Bronchial epithelial cell (primary cell): ENCODE data around the gene OTULINL. TPM values are rescaled to one million over a fixed set of nuclear protein-coding genes. Genes with fewer than 3 reads are reported as not detected.
"Not testable (repeated sequence)": the region's sequence is repeated elsewhere in the genome, so short reads cannot be mapped to it uniquely, and the experiment has no call there.

ENCODE experiments used
- DNase-seq: peaks from one replicate; pipeline ENCODE4 v3.0.0-alpha.2; 2010; ENCODE audit warnings: low read depth
- FAIRE-seq: peaks from 2 replicates; lab custom pipeline; 2011; peaks lifted over from hg19 to GRCh38; lab: Jason Lieb, UNC
- H3K27me3 ChIP-seq: 2 replicates; pipeline ENCODE4 v1.5.1; 2011; ENCODE audit warnings: low read length; ENCODE audit not compliant: control insufficient read depth, insufficient read depth
- H3K36me3 ChIP-seq: 2 replicates; pipeline ENCODE4 v1.5.1; 2011; ENCODE audit warnings: low read length; ENCODE audit not compliant: control insufficient read depth, insufficient read depth
- H3K4me3 ChIP-seq: 2 replicates; pipeline ENCODE4 v1.5.1; 2011; ENCODE audit warnings: mild to moderate bottlenecking, low read depth, low read length, control low read depth
- CTCF ChIP-seq: IDR thresholded peaks from 2 replicates; pipeline ENCODE4 v1.5.1; 2011; ENCODE audit warnings: mild to moderate bottlenecking, moderate library complexity, low read length, control low read depth, inconsistent platforms; ENCODE audit not compliant: insufficient read depth, severe bottlenecking
- total RNA-seq: library from RNA; depleted of rRNA; stranded (reverse); fragments of >200 nt; gene quantifications from 2 replicates; pipeline ENCODE4 v1.2.1, GENCODE V29; 2014

OTULINL gene
- total RNA-seq, 1 donor from 2014 or later: 0.79 TPM

DNA sequence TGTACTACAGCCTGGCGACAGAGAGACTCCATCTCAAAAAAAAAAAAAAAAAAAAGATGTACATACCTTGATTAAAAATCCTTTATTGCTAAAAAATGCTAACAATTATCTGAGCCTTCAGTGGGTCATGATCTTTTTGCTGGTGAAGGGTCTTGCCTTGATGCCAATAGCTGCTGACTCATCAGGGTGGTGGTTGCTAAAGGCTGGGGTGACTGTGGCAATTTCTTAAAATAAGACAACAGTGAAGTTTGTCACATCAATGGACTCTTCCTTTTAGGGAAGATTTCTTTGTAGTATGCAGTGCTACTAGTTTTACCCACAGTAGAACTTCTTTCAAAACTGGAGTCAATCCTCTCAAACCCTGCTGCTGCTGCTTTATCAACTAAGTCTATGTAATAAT, 33.9 kb upstream of the OTULINL start:
- no peaks in the 10 kb centered on the region for H3K36me3 ChIP-seq
- FAIRE-seq: no peak
- DNase-seq: no peak
- no peak overlapping the region for H3K4me3 ChIP-seq
- H3K27me3 ChIP-seq: no peaks in the 10 kb centered on the region
- no peak for TF ChIP-seq CTCF

DNA sequence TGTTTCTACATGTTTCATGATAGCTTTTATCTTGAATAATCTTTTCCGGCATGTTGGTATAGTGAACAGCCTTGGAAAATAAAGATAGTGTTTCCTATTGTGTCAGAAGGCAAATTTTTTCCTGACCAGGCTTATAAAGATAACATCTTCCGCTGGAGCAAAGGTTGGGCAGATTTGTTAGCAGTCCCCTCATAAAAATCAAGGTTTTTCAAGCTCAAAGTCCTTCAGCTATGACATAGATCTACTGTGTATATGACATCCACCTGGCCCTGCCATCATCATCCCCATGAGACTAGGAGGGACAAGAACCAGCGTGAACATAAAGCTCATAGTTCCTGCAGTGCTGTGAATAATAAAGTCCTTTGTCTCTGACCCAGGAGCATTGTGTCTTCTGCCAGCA, 30.4 kb upstream of the OTULINL start:
- no peak overlapping the region for H3K4me3 ChIP-seq
- no peak for FAIRE-seq

DNA sequence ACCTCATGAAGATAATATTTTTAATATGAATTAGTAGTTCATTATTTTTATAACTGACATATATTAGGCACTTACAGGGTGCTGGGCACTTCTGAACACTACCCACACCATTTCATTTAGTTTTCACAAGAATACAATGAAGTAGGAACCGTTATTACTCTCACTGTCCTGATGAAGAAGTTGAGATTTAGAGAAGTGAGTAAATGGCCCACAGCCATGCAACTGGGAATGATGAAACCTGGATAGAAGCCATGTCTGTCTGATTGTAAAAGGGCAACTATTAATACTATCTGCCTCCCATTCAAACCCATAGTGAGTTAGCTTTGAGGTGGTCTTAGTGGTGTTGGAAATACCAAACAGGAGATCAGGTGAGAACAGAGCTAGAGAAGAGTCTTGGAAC, 29.6 kb upstream of the OTULINL start:
- FAIRE-seq: no peak
- no peaks in the 10 kb centered on the region for H3K27me3 ChIP-seq
- no peak overlapping the region for H3K4me3 ChIP-seq
- no peaks in the 10 kb centered on the region for H3K36me3 ChIP-seq
- no peak for DNase-seq
- TF ChIP-seq CTCF: no peak

More for the DNA sequence above, 30.4 kb upstream of the OTULINL start:
- no peak for DNase-seq
- H3K36me3 ChIP-seq: no peaks in the 10 kb centered on the region
- TF ChIP-seq CTCF: no peak
- H3K27me3 ChIP-seq: no peaks in the 10 kb centered on the region

- H3K4me3 ChIP-seq, DNase-seq, H3K36me3 ChIP-seq, FAIRE-seq, H3K27me3 ChIP-seq: not testable (repeated sequence)
Observed at GRCh38 chr5:14554288-14554687, 27.3 kb upstream of the OTULINL start.

GRCh38 chr5:14556015-14556414, 25.6 kb upstream of the OTULINL start:
- no peaks in the 10 kb centered on the region for H3K27me3 ChIP-seq
- no peaks in the 10 kb centered on the region for H3K36me3 ChIP-seq
- FAIRE-seq (no peak), DNase-seq (no peak)
- no peak overlapping the region for H3K4me3 ChIP-seq
- TF ChIP-seq CTCF: no peak

DNA sequence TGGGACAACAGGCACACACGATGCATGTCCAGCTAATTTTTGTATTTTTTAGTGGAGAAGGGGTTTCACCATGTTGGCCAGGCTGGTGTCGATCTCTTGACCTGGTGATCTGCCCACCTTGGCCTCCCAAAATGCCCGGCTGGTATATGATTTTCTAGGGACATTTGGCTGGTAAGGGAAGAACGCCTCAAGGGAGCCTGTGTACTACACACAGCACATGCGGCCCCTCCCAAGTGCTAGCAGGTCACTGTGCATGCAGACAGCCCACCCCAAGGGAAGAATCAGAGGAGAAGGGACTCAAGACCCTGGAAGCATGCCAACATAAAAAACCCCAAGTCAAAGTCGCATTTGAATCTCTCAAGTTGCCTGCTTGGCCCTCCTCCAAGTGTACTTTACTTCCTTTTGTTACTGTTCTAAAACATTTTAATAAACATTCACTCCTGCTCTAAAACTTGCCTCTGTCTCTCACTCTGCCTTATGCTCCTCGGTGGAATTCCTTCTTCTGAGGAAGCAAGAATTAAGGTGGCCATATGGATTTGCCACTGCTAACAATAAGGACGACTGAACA, 24.3 kb upstream of the OTULINL start:
- no peaks in the 10 kb centered on the region for H3K36me3 ChIP-seq
- H3K4me3 ChIP-seq: no peak overlapping the region
- H3K27me3 ChIP-seq: no peaks in the 10 kb centered on the region
- no peak for DNase-seq
- FAIRE-seq: no peak
- no peak for TF ChIP-seq CTCF
